Measurements from ENCODE around the gene ZNF576.

DNA sequence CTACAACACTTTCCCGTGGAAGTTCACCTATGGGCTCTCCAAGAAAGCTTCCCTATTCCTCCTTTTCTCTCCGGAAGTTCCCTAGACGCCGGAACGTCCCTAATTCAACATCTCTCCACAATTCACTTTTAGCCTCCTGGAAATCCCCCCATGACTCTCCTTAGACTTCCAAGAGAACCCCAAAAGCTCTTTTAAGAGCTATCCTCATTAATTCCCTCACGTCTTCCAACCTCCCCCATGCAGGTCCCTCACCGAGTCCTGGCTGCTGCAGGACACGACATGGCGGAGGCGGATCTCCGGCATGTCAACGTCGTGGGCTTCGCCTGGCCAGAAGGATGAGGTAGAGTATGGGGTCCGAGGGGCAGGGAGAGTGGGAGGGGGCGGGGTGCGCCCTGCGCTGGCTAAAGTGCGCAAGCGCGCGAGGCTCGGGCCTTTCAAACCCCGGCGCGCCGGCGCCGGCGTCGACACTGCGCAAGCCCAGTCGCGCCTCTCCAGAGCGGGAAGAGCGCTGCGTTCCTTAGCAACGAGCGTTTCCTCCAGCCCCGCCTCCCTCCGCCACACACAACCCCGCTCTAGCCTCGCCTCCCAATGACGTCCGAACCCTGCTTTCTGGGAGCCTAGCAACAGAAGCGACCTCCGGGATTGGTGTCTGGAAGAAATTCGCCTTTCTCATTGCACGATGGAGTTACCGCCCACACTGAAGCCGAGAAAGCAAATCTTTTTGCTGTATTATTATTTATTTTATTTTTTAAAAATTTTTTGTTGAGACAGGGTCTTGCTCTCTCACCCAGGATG, 21.0 kb upstream of the ZNF576 start, which contains the start of the genes PINLYP and XRCC1:
- TF ChIP-seq CTCF (IDR thresholded peaks at IDR 0.05; ENCODE audit: poor library complexity, severe bottlenecking) (no peak), EZH2 (IDR thresholded peaks at IDR 0.05; ENCODE audit: borderline replicate concordance, insufficient read depth, low read length, poor library complexity, severe bottlenecking) (no peak), RAD21 (conservative IDR thresholded peaks at IDR 0.05) (peak; percentile 26), MXI1 (conservative IDR thresholded peaks at IDR 0.05; ENCODE audit: poor library complexity, severe bottlenecking) (peak; percentile 84)
